H1 (cell line): ENCODE data around the gene GALNTL6. TPM values are rescaled to one million over a fixed set of nuclear protein-coding genes. Genes with fewer than 3 reads are reported as not detected.

ENCODE experiments used
- CTCF ChIA-PET: fragments of 300-600 bp; sonication (Branson Sonifier 250); formaldehyde crosslinking; loops from one replicate; lab custom pipeline; 2021; ENCODE audit not compliant: partially characterized antibody; lab: Charles Lee
- POLR2A ChIA-PET: fragments of 300-600 bp; sonication (Branson Sonifier 250); formaldehyde crosslinking; loops from one replicate; lab custom pipeline; 2021; ENCODE audit warnings: inconsistent platforms; ENCODE audit not compliant: partially characterized antibody; lab: Charles Lee
- DNase-seq, 2 experiments: peaks; one replicate each; pipeline versions ENCODE4 v3.0.0 to v3.0.0-alpha.2; 2010 to 2022; ENCODE audit warnings: low spot score in 2 of 2, low read depth in 1 of 2, mixed read lengths in 1 of 2
- FAIRE-seq: peaks from 2 replicates; lab custom pipeline; 2011; peaks lifted over from hg19 to GRCh38; lab: Jason Lieb, UNC
- H2AFZ ChIP-seq: 2 replicates; pipeline ENCODE4 v1.8.1; 2012; ENCODE audit warnings: low read length, inconsistent platforms
- H2AK5ac ChIP-seq: 2 replicates; pipeline ENCODE4 v1.6.1; 2013; ENCODE audit warnings: low read depth, low read length
- H2BK120ac ChIP-seq: replicated peaks from 2 replicates; pipeline ENCODE3; 2013; ENCODE audit warnings: low read depth, low read length, inconsistent platforms
- H2BK12ac ChIP-seq: 2 replicates; pipeline ENCODE4 v1.6.1; 2013; ENCODE audit warnings: low read depth, low read length
- H2BK15ac ChIP-seq: 2 replicates; pipeline ENCODE4 v1.6.1; 2013; ENCODE audit warnings: low read length
- H2BK20ac ChIP-seq: 2 replicates; pipeline ENCODE4 v1.6.1; 2013; ENCODE audit warnings: low read length
- H2BK5ac ChIP-seq: 2 replicates; pipeline ENCODE4 v1.6.1; 2013; ENCODE audit warnings: low read depth, low read length
- H3K14ac ChIP-seq: 2 replicates; pipeline ENCODE4 v1.6.1; 2013; ENCODE audit warnings: inconsistent platforms; ENCODE audit not compliant: insufficient read length
- H3K18ac ChIP-seq: 2 replicates; pipeline ENCODE4 v1.6.1; 2013; ENCODE audit warnings: low read length; ENCODE audit errors: extremely low read depth
- H3K23ac ChIP-seq: 2 replicates; pipeline ENCODE4 v1.6.1; 2013; ENCODE audit warnings: inconsistent platforms; ENCODE audit not compliant: insufficient read length
- H3K23me2 ChIP-seq: 2 replicates; pipeline ENCODE4 v1.6.1; 2013; ENCODE audit warnings: low read depth, low read length
- H3K27ac ChIP-seq: 2 replicates; pipeline ENCODE4 v1.6.1; 2011; ENCODE audit warnings: low read depth, low read length, inconsistent platforms
- H3K27me3 ChIP-seq, 4 experiments: replicated peaks in 1 of 4; 1 replicate in 1 of 4; 2 replicates in 3 of 4; pipeline versions ENCODE4 v1.6.1 to v1.8.1; 2011 to 2013; ENCODE audit warnings: low read length in 3 of 4, mild to moderate bottlenecking in 3 of 4, inconsistent platforms in 2 of 4, mixed read lengths in 2 of 4, moderate library complexity in 1 of 4; ENCODE audit not compliant: control insufficient read depth in 3 of 4, insufficient read depth in 3 of 4; ENCODE audit errors: extremely low read depth in 1 of 4
- H3K36me3 ChIP-seq, 4 experiments: 2 replicates each; pipeline versions ENCODE4 v1.6.1 to v1.8.1; 2011 to 2013; ENCODE audit warnings: mild to moderate bottlenecking in 4 of 4, low read length in 3 of 4, moderate library complexity in 2 of 4, control low read depth in 1 of 4, inconsistent platforms in 1 of 4; ENCODE audit not compliant: insufficient read depth in 4 of 4, control insufficient read depth in 2 of 4
- H3K4ac ChIP-seq: replicated peaks from 2 replicates; pipeline ENCODE3; 2013; ENCODE audit warnings: low read length, low read depth, mixed read lengths, inconsistent platforms; ENCODE audit not compliant: insufficient read length
- H3K4me1 ChIP-seq, 4 experiments: replicated peaks in 1 of 4; 1 replicate in 1 of 4; 2 replicates in 3 of 4; pipeline versions ENCODE4 v1.6.1 to v1.8.1; 2011 to 2013; ENCODE audit warnings: low read length in 3 of 4, inconsistent platforms in 2 of 4, mixed read lengths in 1 of 4; ENCODE audit not compliant: insufficient read depth in 4 of 4, control insufficient read depth in 3 of 4
- H3K4me2 ChIP-seq, 2 experiments: 2 replicates each; pipeline versions ENCODE4 v1.6.1 to v1.8.1; 2011 to 2013; ENCODE audit warnings: low read depth in 2 of 2, low read length in 2 of 2, control low read depth in 1 of 2, inconsistent platforms in 1 of 2, mild to moderate bottlenecking in 1 of 2; ENCODE audit not compliant: insufficient read depth in 1 of 2
- H3K4me3 ChIP-seq, 4 experiments: fragments of 200-600, 300-600 bp in 1 of 4; sonication (generic), shearing (Covaris generic), sonication (Bioruptor Twin) in 1 of 4; 2 replicates each; pipeline versions ENCODE4 v1.5.1 to v1.8.1; 2011 to 2016; ENCODE audit warnings: low read length in 4 of 4, low read depth in 3 of 4, control low read depth in 2 of 4, inconsistent platforms in 2 of 4, mild to moderate bottlenecking in 2 of 4, mixed read lengths in 1 of 4, moderate library complexity in 1 of 4; ENCODE audit not compliant: insufficient read depth in 2 of 4; ENCODE audit errors: extremely low read depth in 1 of 4
- H3K56ac ChIP-seq: replicated peaks from 2 replicates; pipeline ENCODE3; 2013; ENCODE audit warnings: low read depth, mild to moderate bottlenecking, mixed read lengths, low read length, inconsistent platforms; ENCODE audit not compliant: insufficient read length
- H3K79me1 ChIP-seq: 2 replicates; pipeline ENCODE4 v1.6.1; 2013; ENCODE audit warnings: low read depth, low read length, control low read depth
- H3K79me2 ChIP-seq, 2 experiments: 2 replicates each; pipeline versions ENCODE4 v1.6.1 to v1.8.1; 2012 to 2013; ENCODE audit warnings: low read length in 2 of 2, mild to moderate bottlenecking in 2 of 2, inconsistent platforms in 1 of 2; ENCODE audit not compliant: insufficient read depth in 2 of 2, control insufficient read depth in 1 of 2
- H3K9ac ChIP-seq, 4 experiments: replicated peaks in 1 of 4; 1 replicate in 1 of 4; 2 replicates in 3 of 4; pipeline versions ENCODE4 v1.6.1 to v1.8.1; 2011 to 2013; ENCODE audit warnings: low read depth in 3 of 4, low read length in 3 of 4, control low read depth in 2 of 4, mild to moderate bottlenecking in 2 of 4, moderate library complexity in 2 of 4, inconsistent platforms in 1 of 4; ENCODE audit errors: extremely low read depth in 1 of 4
- H3K9me3 ChIP-seq, 2 experiments: 2 replicates each; pipeline versions ENCODE4 v1.6.1 to v1.8.1; 2012 to 2013; ENCODE audit warnings: mild to moderate bottlenecking in 2 of 2, moderate library complexity in 2 of 2, control low read depth in 1 of 2, inconsistent platforms in 1 of 2, low read depth in 1 of 2, low read length in 1 of 2, mixed read lengths in 1 of 2; ENCODE audit not compliant: insufficient read depth in 2 of 2
- H4K20me1 ChIP-seq, 2 experiments: replicated peaks in 1 of 2; 2 replicates each; pipeline versions ENCODE3 to v1.8.1; 2011 to 2013; ENCODE audit warnings: inconsistent platforms in 2 of 2, low read length in 2 of 2, mild to moderate bottlenecking in 1 of 2; ENCODE audit not compliant: insufficient read depth in 2 of 2, control insufficient read depth in 1 of 2
- H4K5ac ChIP-seq: 2 replicates; pipeline ENCODE4 v1.6.1; 2013; ENCODE audit warnings: low read length, low read depth, mixed read lengths, inconsistent platforms; ENCODE audit not compliant: insufficient read length
- H4K8ac ChIP-seq: 2 replicates; pipeline ENCODE4 v1.8.0; 2013; ENCODE audit warnings: mild to moderate bottlenecking, moderate library complexity, low read length, inconsistent platforms; ENCODE audit not compliant: insufficient read depth; ENCODE audit errors: extremely low read depth
- H4K91ac ChIP-seq: replicated peaks from 2 replicates; pipeline ENCODE3; 2013; ENCODE audit warnings: low read length, mixed read lengths, inconsistent platforms; ENCODE audit not compliant: insufficient read length
- ASH2L ChIP-seq: fragments of 200-600, 300-600 bp; sonication (generic); IDR thresholded peaks from one replicate; pipeline ENCODE4 v1.7.1; 2017; ENCODE audit warnings: low read length
- BACH1 ChIP-seq: IDR thresholded peaks from 2 replicates; pipeline ENCODE4 v1.6.1; 2012; ENCODE audit warnings: low read length, improper control_type of control experiment
- CBX8 ChIP-seq: fragments of 300-800, 300-1000 bp; sonication (generic); IDR thresholded peaks from 2 replicates; pipeline ENCODE4 v1.7.1; 2016; ENCODE audit warnings: low read depth, low read length, borderline replicate concordance
- EGR1 ChIP-seq: IDR thresholded peaks from 2 replicates; pipeline ENCODE4 v1.6.1; 2011; ENCODE audit warnings: low read depth, low read length, borderline replicate concordance
- GTF2F1 ChIP-seq: IDR thresholded peaks from 2 replicates; pipeline ENCODE4 v1.6.1; 2012; ENCODE audit warnings: low read depth, low read length, improper control_type of control experiment, borderline replicate concordance
- HDAC6 ChIP-seq: IDR thresholded peaks from one replicate; pipeline ENCODE4 v1.7.1; 2012; ENCODE audit warnings: low read depth, mild to moderate bottlenecking, inconsistent platforms, low read length, moderate library complexity
- KDM1A ChIP-seq: fragments of 200-600, 300-600 bp; sonication (generic); IDR thresholded peaks from 2 replicates; pipeline ENCODE4 v1.7.1; 2016; ENCODE audit warnings: mild to moderate bottlenecking, low read length, borderline replicate concordance
- NRF1 ChIP-seq: IDR thresholded peaks from 2 replicates; pipeline ENCODE4 v1.6.1; 2011; ENCODE audit warnings: mild to moderate bottlenecking, low read depth, low read length, improper control_type of control experiment
- PHF8 ChIP-seq: fragments of 200-600 bp; sonication (generic); conservative IDR thresholded peaks from 2 replicates; pipeline ENCODE4 v1.7.1; 2012; ENCODE audit warnings: low read depth, mild to moderate bottlenecking, inconsistent platforms, low read length, moderate library complexity
- POLR2AphosphoS5 ChIP-seq: IDR thresholded peaks from 2 replicates; pipeline ENCODE4 v1.6.1; 2011; ENCODE audit warnings: low read depth, low read length
- RFX5 ChIP-seq: IDR thresholded peaks from 2 replicates; pipeline ENCODE4 v1.6.1; 2011; ENCODE audit warnings: low read depth, low read length, improper control_type of control experiment, borderline replicate concordance
- RNF2 ChIP-seq: fragments of 200-900, 300-1000 bp; sonication (generic); IDR thresholded peaks from 2 replicates; pipeline ENCODE4 v1.7.1; 2016; ENCODE audit warnings: borderline replicate concordance, low read depth, mild to moderate bottlenecking, antibody characterized with exemption, low read length; ENCODE audit not compliant: poor library complexity, severe bottlenecking; ENCODE audit errors: missing control alignments
- SIN3A ChIP-seq, 2 experiments: IDR thresholded peaks in 1 of 2; conservative IDR thresholded peaks in 1 of 2; 2 replicates each; pipeline ENCODE4 v1.6.1; 2011 to 2012; ENCODE audit warnings: low read length in 2 of 2, improper control_type of control experiment in 1 of 2, low read depth in 1 of 2, mild to moderate bottlenecking in 1 of 2
- SIRT6 ChIP-seq: IDR thresholded peaks from one replicate; pipeline ENCODE4 v1.7.1; 2012; ENCODE audit warnings: low read length, inconsistent platforms
- SRF ChIP-seq: IDR thresholded peaks from 2 replicates; pipeline ENCODE4 v1.6.1; 2011; ENCODE audit warnings: mild to moderate bottlenecking, low read depth, low read length, moderate library complexity
- TCF12 ChIP-seq: IDR thresholded peaks from 2 replicates; pipeline ENCODE4 v1.6.1; 2011; ENCODE audit warnings: low read depth, mild to moderate bottlenecking, low read length
- ZNF274 ChIP-seq: IDR thresholded peaks from 2 replicates; pipeline ENCODE4 v1.7.0; 2012; ENCODE audit warnings: low read length, borderline replicate concordance; ENCODE audit errors: extremely low read depth
- polyA plus RNA-seq, 7 experiments: library from polyadenylated mRNA; depleted of rRNA in 3 of 7; stranded (reverse) in 5 of 7; unstranded in 2 of 7; fragments of >200 nt in 5 of 7; fragments of 200-250 nt in 2 of 7; gene quantifications; 1 replicate in 5 of 7; 2 replicates in 1 of 7; 4 replicates in 1 of 7; pipeline versions ENCODE4 v1.2.1 to v1.2.3, GENCODE V29; 2011 to 2013; ENCODE audit warnings: missing spikeins in 2 of 7, mixed read lengths in 2 of 7
- total RNA-seq: library from RNA; stranded (reverse); fragmentation: NEBNext Ultra II Directional; extraction: Animal tissue kit (Norgen Biotek cat#: 25700); gene quantifications from 2 replicates; pipeline ENCODE4 v1.2.1, GENCODE V29; 2021

Gene GALNTL6
- total and polyA plus RNA-seq, 2 of the 8 experiments (the other 6 are each of a cell fraction or from before 2014, with no cell fraction given), result 0.03 to 0.32 TPM

DNA sequence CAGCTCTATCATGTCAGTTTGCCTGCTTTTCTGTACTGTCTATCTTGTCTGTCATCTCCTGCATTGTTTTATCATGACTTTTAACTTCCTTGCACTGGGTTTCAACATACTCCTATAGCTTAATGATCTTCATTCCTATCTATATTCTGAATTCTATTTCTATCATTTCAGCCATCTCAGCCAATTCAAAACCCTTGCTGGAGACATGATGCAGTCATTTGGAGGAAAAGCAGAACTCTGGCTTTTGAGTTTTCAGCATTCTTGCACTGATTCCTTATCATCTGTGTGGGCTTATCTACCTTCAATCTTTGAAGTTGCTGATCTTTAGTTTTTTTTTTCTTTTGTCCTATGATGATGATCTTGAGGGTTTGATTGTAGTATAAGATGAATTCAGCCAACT is 861.6 kb downstream of the GALNTL6 start:
- Histone ChIP-seq H3K4me2 (no peak overlapping the region), H2BK120ac (no peak overlapping the region), H2AK5ac (no peak overlapping the region), H3K9me3 (0 out of 4 replicates have a peak, but pooled peaks cover 0 to 3% of the 10 kb centered on the region in 2 experiments), H4K8ac (no peak overlapping the region), H4K20me1 (no peaks in the 10 kb centered on the region), H3K79me1 (no peaks in the 10 kb centered on the region), H3K23me2 (no peaks in the 10 kb centered on the region), H3K56ac (no peak overlapping the region), H3K36me3 (no peaks in the 10 kb centered on the region), H2BK5ac (no peak overlapping the region), H3K4me1 (no peaks in the 10 kb centered on the region), H2BK15ac (no peak overlapping the region), H3K23ac (no peak overlapping the region), H3K27ac (no peak overlapping the region), H3K14ac (no peak overlapping the region), H3K18ac (no peak overlapping the region), H2AFZ (no peak overlapping the region), H3K27me3 (no peaks in the 10 kb centered on the region), H4K5ac (no peak overlapping the region), H4K91ac (no peak overlapping the region), H3K4me3 (no peak overlapping the region), H3K9ac (no peak overlapping the region), H3K79me2 (no peaks in the 10 kb centered on the region), H2BK20ac (no peak overlapping the region), H3K4ac (no peak overlapping the region), H2BK12ac (no peak overlapping the region)
- ChIA-PET CTCF (no interaction called here), POLR2A (no interaction called here)
- no peak for DNase-seq
- no peak for FAIRE-seq
- no peak for TF ChIP-seq KDM1A
- TF ChIP-seq HDAC6, result no peak
- no peak for TF ChIP-seq ASH2L
- no peak for TF ChIP-seq EGR1
- TF ChIP-seq GTF2F1, result no peak
- TF ChIP-seq ZNF274, result no peak
- no peak for TF ChIP-seq BACH1
- TF ChIP-seq SIN3A (conservative IDR thresholded peaks at IDR 0.05 in 1 of 2, IDR thresholded peaks at IDR 0.05 in 1 of 2; ENCODE audit: low read depth in 1 of 2, low read length in 2 of 2), result no peak
- no peak for TF ChIP-seq SIRT6
- no peak for TF ChIP-seq POLR2AphosphoS5
- TF ChIP-seq SRF, result no peak
- no peak for TF ChIP-seq PHF8
- no peak for TF ChIP-seq RNF2
- no peak for TF ChIP-seq CBX8
- TF ChIP-seq TCF12, result no peak
- no peak for TF ChIP-seq RFX5
- no peak for TF ChIP-seq NRF1
